Measurements from ENCODE around the gene KDM1B.

The KDM1B gene

GRCh38 chr6:18248698-18249097, 93.5 kb downstream of the KDM1B start:
- H3K36me3 ChIP-seq (ENCODE audit: insufficient read depth, low read length): peaks cover 37% of the 10 kb centered on the region
- H3K4me3 ChIP-seq (ENCODE audit: low read length): no peak overlapping the region
- H3K9ac ChIP-seq (ENCODE audit: low read depth, low read length): no peak overlapping the region
- H3K27me3 ChIP-seq (ENCODE audit: control insufficient read depth, insufficient read depth, low read length): no peaks in the 10 kb centered on the region
- H3K4me1 ChIP-seq (ENCODE audit: control insufficient read depth, insufficient read depth, low read length): no peaks in the 10 kb centered on the region
- no peak overlapping the region for H3K4me2 ChIP-seq (ENCODE audit: low read length)
- H3K9me3 ChIP-seq (replicated peaks; ENCODE audit: low read length): no peaks in the 10 kb centered on the region

- Histone ChIP-seq H3K9ac (ENCODE audit: low read depth, low read length) (no peak overlapping the region), H3K4me1 (ENCODE audit: control insufficient read depth, insufficient read depth, low read length) (no peaks in the 10 kb centered on the region), H3K9me3 (replicated peaks; ENCODE audit: low read length) (no peaks in the 10 kb centered on the region), H3K27me3 (ENCODE audit: control insufficient read depth, insufficient read depth, low read length) (no peaks in the 10 kb centered on the region), H3K4me3 (ENCODE audit: low read length) (no peak overlapping the region), H3K4me2 (ENCODE audit: low read length) (no peak overlapping the region), H3K36me3 (ENCODE audit: insufficient read depth, low read length) (peaks cover 40% of the 10 kb centered on the region)
Measured at GRCh38 chr6:18249271-18249670, 94.0 kb downstream of the KDM1B start.

- Histone ChIP-seq H3K4me2 (ENCODE audit: low read length) (no peak overlapping the region), H3K4me1 (ENCODE audit: control insufficient read depth, insufficient read depth, low read length) (no peaks in the 10 kb centered on the region), H3K27me3 (ENCODE audit: control insufficient read depth, insufficient read depth, low read length) (no peaks in the 10 kb centered on the region), H3K36me3 (ENCODE audit: insufficient read depth, low read length) (peaks cover 62% of the 10 kb centered on the region), H3K9me3 (replicated peaks; ENCODE audit: low read length) (no peaks in the 10 kb centered on the region), H3K9ac (ENCODE audit: low read depth, low read length) (no peak overlapping the region), H3K4me3 (ENCODE audit: low read length) (no peak overlapping the region)
Measured at GRCh38 chr6:18253635-18254034, 98.4 kb downstream of the KDM1B start.

- Histone ChIP-seq H3K9ac (ENCODE audit: low read depth, low read length) (no peak overlapping the region), H3K4me1 (ENCODE audit: control insufficient read depth, insufficient read depth, low read length) (peaks cover 2% of the 10 kb centered on the region), H3K4me3 (ENCODE audit: low read length) (no peak overlapping the region), H3K4me2 (ENCODE audit: low read length) (no peak overlapping the region), H3K36me3 (ENCODE audit: insufficient read depth, low read length) (peaks cover 51% of the 10 kb centered on the region), H3K27me3 (ENCODE audit: control insufficient read depth, insufficient read depth, low read length) (no peaks in the 10 kb centered on the region), H3K9me3 (replicated peaks; ENCODE audit: low read length) (no peaks in the 10 kb centered on the region)
Measured at GRCh38 chr6:18254793-18255192, 99.6 kb downstream of the KDM1B start.

- Histone ChIP-seq H3K4me3 (ENCODE audit: low read length) (peak overlapping the region; percentile 4), H3K27me3 (ENCODE audit: control insufficient read depth, insufficient read depth, low read length) (no peaks in the 10 kb centered on the region), H3K36me3 (ENCODE audit: insufficient read depth, low read length) (peaks cover 35% of the 10 kb centered on the region), H3K9ac (ENCODE audit: low read depth, low read length) (no peak overlapping the region), H3K4me2 (ENCODE audit: low read length) (peak overlapping the region; percentile 87), H3K9me3 (replicated peaks; ENCODE audit: low read length) (no peaks in the 10 kb centered on the region), H3K4me1 (ENCODE audit: control insufficient read depth, insufficient read depth, low read length) (peaks cover 34% of the 10 kb centered on the region)
Measured at GRCh38 chr6:18259675-18260447, 104.6 kb downstream of the KDM1B start.

GRCh38 chr6:18260448-18261106, 105.4 kb downstream of the KDM1B start:
- H3K36me3 ChIP-seq (ENCODE audit: insufficient read depth, low read length): peaks cover 28% of the 10 kb centered on the region
- peak overlapping the region; percentile 87 for H3K4me2 ChIP-seq (ENCODE audit: low read length)
- H3K27me3 ChIP-seq (ENCODE audit: control insufficient read depth, insufficient read depth, low read length): no peaks in the 10 kb centered on the region
- H3K4me3 ChIP-seq (ENCODE audit: low read length): peak overlapping the region; percentile 25
- H3K4me1 ChIP-seq (ENCODE audit: control insufficient read depth, insufficient read depth, low read length): peaks cover 38% of the 10 kb centered on the region
- no peaks in the 10 kb centered on the region for H3K9me3 ChIP-seq (replicated peaks; ENCODE audit: low read length)
- no peak overlapping the region for H3K9ac ChIP-seq (ENCODE audit: low read depth, low read length)

- Histone ChIP-seq H3K9me3 (replicated peaks; ENCODE audit: low read length) (no peaks in the 10 kb centered on the region), H3K4me1 (ENCODE audit: control insufficient read depth, insufficient read depth, low read length) (peaks cover 38% of the 10 kb centered on the region), H3K27me3 (ENCODE audit: control insufficient read depth, insufficient read depth, low read length) (no peaks in the 10 kb centered on the region), H3K9ac (ENCODE audit: low read depth, low read length) (peak overlapping the region; percentile 89), H3K4me3 (ENCODE audit: low read length) (peak overlapping the region; percentile 87), H3K36me3 (ENCODE audit: insufficient read depth, low read length) (peaks cover 17% of the 10 kb centered on the region), H3K4me2 (ENCODE audit: low read length) (peak overlapping the region; percentile 87)
Measured at GRCh38 chr6:18261877-18262276, 106.7 kb downstream of the KDM1B start.

GRCh38 chr6:18262702-18263417, 107.6 kb downstream of the KDM1B start:
- Histone ChIP-seq H3K4me1 (ENCODE audit: control insufficient read depth, insufficient read depth, low read length) (peaks cover 38% of the 10 kb centered on the region), H3K4me3 (ENCODE audit: low read length) (peak overlapping the region; percentile 87), H3K9me3 (replicated peaks; ENCODE audit: low read length) (no peaks in the 10 kb centered on the region), H3K27me3 (ENCODE audit: control insufficient read depth, insufficient read depth, low read length) (no peaks in the 10 kb centered on the region), H3K4me2 (ENCODE audit: low read length) (peak overlapping the region; percentile 87), H3K9ac (ENCODE audit: low read depth, low read length) (peak overlapping the region; percentile 89), H3K36me3 (ENCODE audit: insufficient read depth, low read length) (peaks cover 7% of the 10 kb centered on the region)

- H3K9ac ChIP-seq (ENCODE audit: low read depth, low read length): peak overlapping the region; percentile 89
- H3K4me1 ChIP-seq (ENCODE audit: control insufficient read depth, insufficient read depth, low read length): peaks cover 38% of the 10 kb centered on the region
- peaks cover 4% of the 10 kb centered on the region for H3K36me3 ChIP-seq (ENCODE audit: insufficient read depth, low read length)
- peak overlapping the region; percentile 87 for H3K4me3 ChIP-seq (ENCODE audit: low read length)
- no peaks in the 10 kb centered on the region for H3K27me3 ChIP-seq (ENCODE audit: control insufficient read depth, insufficient read depth, low read length)
- peak overlapping the region; percentile 87 for H3K4me2 ChIP-seq (ENCODE audit: low read length)
- H3K9me3 ChIP-seq (replicated peaks; ENCODE audit: low read length): no peaks in the 10 kb centered on the region
Measured at GRCh38 chr6:18263418-18264218, 108.4 kb downstream of the KDM1B start.

- peak within 1 kb of the TSS; percentile 87 for H3K4me3 ChIP-seq (ENCODE audit: low read length)
- H3K27me3 ChIP-seq (ENCODE audit: control insufficient read depth, insufficient read depth, low read length): no peaks in the 10 kb centered on the region
- no peaks in the 10 kb centered on the region for H3K9me3 ChIP-seq (replicated peaks; ENCODE audit: low read length)
- H3K36me3 ChIP-seq (ENCODE audit: insufficient read depth, low read length): peaks cover 4% of the 10 kb centered on the region
- peak within 1 kb of the TSS; percentile 95 for H3K4me2 ChIP-seq (ENCODE audit: low read length)
- H3K9ac ChIP-seq (ENCODE audit: low read depth, low read length): peak within 1 kb of the TSS; percentile 89
- H3K4me1 ChIP-seq (ENCODE audit: control insufficient read depth, insufficient read depth, low read length): peaks cover 38% of the 10 kb centered on the region
Measured at GRCh38 chr6:18264219-18264922, 109.1 kb downstream of the KDM1B start, which contains the start of gene DEK. DEK (minus strand) TSS chr6:18264530; CDS start chr6:18263987, 543 bp downstream.
